GM19043 (cell line): ENCODE results near the gene MAGI2.

Experiments used
- ATAC-seq: cut with Tn5 transposase; IDR thresholded peaks from one replicate; pipeline ENCODE4 v1.9.1; 2021; ENCODE audit warnings: low read depth; ENCODE audit not compliant: unreplicated experiment

The MAGI2 gene

DNA sequence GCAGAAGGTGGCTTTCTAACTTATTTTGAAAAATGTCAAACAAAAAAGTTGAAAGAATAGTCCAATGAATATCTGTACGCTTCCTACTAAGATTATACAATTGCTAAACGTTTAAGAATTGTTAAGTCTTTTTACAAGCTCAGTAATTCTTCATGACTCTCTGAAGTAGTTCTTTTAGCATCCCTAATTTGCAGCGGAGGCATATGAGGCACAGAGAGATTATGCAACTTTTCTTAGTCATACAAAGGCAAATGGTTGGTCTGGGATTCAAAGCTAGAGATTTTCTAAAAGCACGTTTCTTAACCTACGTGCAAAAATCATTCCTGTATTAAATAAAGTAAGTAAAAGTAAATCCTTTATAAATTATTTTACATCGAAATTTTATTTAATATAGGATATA, 254.2 kb downstream of the MAGI2 start:
- ATAC-seq: no peak

DNA sequence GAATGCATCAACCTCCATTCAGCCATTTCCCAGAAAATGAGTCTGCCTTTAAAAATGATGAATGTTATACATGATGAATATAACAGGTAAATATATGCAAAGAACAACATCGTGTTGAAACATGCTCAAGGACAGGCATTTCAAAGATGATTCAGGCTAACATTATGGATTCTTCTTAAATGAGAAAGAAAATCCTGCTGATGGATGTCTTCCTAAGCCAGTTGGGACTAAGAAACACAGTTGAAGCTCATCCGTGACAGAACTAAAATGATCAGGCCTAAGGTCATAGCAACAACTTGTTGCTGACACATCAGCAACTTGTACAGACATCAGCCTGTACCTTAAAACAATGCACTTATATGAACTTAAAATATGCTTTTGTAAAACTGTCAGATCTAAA, 267.9 kb downstream of the MAGI2 start:
- no peak for ATAC-seq

DNA sequence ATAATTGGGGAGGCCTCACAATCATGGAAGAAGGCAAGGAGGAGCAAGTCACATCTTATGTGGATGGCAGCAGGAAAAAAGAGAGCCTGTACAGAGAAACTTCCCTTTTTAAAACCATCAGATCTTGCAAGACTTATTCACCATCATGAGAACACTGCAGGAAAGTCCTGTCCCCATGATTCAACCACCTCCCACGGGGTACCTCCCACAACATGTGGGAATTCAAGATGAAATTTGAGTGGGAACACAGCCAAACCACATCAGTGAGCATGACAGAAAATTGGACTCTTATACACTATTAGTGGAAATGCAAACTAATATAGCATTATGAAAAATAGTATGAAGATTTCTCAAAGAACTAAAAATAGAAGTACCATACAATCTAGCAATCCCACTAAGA, 271.2 kb downstream of the MAGI2 start:
- no peak for ATAC-seq

DNA sequence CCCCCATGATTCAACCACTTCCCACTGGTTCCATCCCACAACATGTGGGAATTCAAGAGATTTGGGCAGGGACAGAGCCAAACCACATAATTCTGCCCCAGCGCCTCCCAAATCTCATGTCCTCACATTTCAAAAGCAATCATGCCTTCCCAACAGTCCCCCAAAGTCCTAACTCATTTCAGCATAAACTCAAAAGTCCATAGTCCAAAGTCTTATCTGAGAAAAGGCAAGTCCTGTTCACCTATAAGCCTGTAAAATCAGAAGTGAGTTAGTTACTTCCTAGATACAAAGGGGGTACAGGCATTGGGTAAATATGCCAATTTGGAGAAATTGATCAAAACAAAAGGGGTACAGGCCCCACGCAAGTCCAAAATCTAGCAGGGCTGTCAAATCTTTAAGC, 272.9 kb downstream of the MAGI2 start:
- no peak for ATAC-seq

DNA sequence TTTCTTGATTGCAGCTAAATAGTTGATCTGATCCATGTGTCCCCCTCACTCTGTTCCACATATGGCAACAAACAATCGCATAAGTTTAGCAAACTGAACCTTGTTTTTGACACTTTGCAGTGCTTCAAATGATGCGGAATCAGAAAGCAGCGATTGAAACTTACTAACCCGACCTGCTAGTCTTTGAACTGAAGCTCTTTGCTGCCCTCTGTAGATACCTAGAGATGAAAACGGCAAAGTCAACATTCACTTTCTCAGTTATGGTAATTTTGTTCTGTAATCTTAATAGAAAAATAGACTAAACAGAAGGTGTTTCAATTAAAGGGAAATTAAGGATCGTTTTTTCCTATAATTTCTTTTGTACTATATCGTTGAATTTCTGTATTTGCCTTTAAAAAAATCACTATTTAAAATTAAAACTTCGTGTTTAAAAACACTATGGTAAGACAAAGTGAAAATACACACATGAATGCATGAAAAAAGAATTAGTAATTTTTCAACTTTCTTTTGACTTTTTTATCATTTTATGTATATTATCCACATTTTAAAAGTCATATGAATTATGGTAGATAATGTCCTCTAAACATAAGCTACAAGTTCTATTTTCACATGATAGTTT, 276.5 kb downstream of the MAGI2 start:
- ATAC-seq: no peak

DNA sequence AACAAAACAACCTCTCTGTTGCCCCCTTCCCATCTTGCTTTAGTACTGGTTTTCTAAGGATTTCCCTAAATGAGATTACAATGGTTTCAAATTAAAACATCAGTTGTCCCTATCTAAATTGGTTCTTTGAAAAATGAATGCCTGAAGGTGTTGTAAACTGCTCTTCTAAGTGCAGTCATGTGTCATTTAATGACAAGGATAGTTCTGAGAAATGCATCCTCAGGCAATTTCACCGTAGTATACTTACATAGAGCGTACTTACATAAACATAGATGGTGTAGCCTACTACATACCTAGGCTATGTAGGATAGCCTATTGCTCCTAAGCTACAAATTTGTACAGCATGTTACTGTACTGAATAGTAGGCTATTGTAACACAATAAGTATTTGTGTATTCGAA, 278.1 kb downstream of the MAGI2 start:
- ATAC-seq: no peak

DNA sequence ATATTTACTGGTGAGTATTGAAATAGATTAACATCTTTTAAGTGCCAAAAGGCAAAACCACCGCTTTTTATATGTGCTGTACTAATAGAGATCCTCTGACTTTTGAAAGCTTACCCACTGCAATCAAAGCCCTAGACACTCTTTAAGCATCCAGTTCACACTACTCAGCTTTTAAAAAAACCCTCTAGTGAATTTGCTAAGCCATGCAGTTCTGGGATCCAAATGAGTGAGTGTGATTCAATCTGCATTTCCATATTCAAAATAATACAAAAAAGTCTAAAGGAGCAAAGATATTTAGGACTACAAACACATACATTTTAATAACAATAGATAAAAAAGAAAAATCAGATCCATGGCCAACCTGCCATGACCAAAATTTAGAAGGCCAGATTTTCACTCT, 288.2 kb downstream of the MAGI2 start:
- no peak for ATAC-seq

DNA sequence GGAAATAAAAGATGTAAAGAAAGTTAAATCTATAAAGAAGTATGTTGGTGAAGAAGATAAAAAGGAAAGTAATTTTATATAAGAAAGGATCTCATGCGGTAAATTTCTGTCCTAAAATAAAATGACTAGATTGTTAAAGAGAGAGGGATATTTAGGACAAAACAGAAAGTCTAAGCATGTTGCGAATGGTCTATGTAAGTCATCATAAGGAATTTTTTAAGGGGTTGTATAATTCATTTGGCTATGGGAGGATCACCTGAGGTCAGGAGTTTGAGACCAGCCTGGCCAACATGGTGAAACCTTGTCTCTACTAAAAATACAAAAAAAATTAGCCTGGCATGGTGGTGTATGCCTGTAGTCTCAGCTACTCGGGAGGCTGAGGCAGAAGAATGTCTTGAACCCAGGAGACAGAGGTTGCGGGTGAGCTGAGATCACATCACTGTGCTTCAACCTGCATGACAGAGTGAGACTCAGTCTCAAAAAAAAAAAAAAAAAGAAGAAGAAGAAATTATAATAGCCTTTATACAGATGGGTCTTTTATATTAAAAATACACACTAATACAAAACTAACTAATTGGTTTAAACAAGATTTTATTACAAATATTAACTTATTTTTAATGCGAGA, 294.3 kb downstream of the MAGI2 start:
- ATAC-seq: no peak

DNA sequence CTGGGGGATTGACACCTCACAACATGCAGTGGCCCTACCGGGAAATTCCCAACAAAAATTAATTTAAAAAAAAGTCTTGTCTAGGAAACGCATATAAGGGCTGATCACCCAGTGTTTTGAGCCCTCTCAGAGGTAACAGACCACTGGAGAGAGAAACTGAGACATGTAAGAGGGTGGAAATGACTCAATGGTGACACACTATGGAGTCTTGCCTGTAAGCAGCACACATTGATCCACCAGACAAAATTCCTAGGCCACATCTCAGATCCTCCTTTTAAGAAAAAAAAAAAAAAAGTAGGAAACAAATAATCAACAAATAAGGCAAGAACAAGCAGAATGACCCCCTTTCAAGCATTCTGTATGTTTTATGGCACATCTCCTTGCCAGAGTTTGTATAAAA, 296.2 kb downstream of the MAGI2 start:
- ATAC-seq: no peak

DNA sequence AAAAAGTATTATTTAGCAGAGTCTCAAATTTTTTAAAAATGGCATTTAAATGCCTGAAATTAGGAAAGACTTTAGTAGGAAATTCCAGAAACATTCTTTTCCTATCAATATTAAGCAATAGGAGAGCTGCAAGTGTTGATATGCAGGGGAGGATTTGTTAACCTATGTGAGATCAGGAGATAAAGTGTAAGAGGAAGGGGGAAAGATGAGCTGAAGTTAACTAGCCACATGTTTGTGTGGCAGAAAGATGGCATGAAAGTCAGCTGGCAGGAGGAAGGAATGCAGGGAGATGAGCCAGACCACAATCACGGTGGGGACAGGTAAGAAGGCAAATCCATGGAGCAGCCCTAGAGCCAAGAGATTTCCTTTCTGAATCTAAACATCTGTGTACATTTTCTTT, 303.6 kb downstream of the MAGI2 start:
- ATAC-seq: no peak

DNA sequence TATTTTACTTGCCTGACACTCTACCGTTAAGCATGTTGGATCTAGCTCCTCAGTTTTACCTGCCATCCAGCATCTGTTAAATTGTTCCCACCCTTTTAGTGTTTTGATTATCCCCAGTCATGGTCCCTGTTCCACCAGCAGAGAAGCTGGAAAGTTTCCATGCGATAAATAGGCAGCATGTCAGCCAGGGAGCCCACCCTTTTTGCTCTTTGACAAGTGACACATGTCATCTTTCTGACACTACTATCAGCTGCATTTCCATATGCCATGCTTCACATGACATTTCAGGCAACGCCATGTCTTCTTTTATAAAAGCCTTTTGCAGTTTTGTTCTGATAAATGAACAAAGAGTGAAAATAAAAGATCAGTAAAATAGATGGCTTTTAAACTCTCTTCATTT, 310.8 kb downstream of the MAGI2 start:
- no peak for ATAC-seq

DNA sequence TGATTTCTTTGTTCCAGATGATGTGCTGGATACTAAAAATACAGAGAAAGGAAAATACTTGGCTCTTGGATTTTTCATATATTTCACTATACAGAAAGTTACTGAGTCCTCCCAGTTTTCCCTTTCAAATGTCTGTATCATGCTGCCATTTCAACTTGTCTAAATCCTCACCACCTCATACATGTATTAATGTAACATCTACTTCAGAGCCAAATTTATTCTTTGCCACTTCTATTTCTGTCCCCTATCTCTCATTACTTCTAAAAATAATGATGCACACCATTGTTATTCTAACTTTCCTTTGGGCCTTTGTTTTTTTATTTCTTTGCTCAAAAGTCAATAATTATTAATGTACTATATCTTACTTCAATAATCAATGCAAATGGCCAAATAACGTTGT, 312.2 kb downstream of the MAGI2 start:
- ATAC-seq: no peak

DNA sequence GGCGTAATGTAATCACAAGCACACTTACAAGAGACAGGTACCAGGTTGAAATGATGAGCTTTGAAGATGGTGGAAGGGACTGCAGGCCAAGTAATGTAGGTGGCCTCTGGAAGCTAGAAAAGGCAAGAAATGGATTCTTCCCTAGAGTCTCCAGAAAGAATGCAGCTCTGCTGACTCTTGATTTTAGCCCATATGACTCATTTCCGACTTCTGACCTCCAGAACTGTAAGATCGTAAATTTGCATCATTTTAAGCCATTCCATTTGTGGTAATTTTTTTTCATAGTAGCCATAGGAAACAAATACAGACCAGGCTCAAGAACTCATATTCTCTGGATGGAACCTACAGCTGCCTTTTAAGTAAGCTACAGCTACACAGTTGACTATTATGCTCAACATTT, 315.5 kb downstream of the MAGI2 start:
- no peak for ATAC-seq

DNA sequence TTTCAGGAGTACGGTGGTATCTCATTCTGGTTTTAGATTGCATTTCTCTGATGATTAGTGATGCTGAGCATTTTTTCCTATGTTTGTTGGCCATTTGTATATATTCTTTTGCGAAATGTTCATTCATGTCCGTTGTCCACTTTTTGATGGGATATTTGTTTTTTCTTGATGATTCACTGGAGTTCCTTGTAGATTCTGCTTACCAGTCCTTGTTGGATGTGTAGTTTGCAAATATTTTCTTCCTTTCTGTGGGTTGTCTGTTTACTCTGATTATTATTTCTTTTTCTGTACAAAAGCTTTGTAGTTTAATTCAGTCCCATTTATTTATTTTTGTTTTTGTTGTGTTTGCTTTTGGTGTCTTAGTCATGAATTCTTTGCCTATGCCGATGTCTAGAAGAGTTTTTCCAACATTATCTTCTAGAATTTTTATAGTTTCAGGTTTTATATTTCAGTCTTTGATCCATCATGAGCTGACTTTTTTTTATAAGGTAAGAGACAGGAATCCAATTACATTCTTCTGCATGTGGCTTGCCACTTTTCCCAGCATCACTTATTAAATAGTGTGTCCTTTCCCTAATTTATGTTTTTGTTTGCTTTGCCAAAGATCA, 320.5 kb downstream of the MAGI2 start:
- ATAC-seq: no peak

DNA sequence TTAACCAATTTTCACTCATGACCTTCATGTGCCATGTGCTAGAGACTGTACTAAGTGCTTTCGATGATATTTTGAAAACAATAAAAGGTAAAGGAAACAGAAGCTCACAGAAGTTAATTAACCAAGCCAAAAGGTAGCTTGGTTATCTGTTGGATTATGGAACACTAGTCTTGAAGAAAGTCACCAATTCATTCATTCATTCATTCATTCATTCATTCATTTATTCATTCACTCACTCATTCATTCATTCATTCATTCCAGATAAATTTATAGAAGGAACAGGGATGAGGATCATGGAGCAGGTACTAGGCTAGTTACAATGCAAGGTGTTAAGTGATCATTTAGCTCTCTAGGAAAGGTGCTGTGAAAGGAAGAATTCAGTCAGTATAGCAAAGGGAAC, 322.8 kb downstream of the MAGI2 start:
- ATAC-seq: no peak

DNA sequence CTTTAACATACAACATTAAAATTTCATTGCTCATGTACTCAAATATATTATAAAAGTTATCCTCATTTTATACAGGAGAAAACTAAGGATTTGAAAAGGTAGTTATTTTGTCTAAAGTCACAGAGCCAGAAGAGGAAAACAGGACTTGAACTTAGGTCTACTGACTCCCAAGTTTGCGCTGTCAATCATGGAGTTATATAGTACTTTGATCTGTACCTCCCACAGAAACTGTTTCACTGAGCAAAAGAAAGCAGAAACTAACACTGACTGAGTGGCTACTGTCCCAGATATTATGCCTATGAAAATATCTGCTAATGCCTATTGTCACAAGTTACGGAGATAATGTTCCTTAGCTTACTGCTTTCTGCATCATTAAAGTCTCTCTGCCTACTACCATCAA, 329.1 kb downstream of the MAGI2 start:
- ATAC-seq: no peak

DNA sequence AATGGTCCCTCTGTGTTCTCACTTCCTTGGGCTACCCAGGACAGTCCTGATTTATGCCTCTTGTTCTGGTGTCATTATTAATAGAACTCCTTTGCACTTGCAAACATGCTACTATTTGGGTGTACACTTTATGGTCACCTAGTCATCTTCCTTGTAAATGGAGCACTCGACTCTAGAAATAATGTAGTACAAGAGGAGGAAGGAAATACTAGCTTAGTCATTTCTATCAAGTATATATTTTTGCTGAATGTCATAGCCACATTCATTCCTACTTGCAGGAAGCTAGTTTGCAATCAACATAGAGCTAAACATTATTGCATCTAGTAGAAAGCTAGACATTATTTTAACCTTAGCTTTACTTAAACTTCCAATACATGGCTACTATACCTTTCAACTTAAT, 335.3 kb downstream of the MAGI2 start:
- no peak for ATAC-seq

DNA sequence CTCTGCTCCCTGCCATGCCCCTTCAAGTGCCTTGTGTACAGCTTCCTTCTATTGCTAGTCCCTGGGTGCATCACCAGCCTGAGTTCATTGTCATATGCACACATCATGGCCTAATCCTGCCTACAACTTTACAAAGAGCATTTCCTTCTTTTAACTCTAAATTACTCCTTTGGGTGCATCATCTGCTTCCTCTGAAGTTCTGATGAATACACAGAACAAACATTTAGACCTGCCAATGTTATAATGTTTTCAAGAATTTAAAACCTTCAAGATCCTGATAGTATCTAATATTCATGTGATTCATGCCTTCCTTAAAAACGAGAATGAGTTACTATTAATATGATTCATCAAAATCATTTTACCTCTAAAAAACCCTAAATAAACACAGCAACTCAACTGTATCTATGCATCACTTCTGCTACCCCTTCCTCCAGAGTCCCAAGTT, 357.1 kb downstream of the MAGI2 start:
- ATAC-seq: no peak

DNA sequence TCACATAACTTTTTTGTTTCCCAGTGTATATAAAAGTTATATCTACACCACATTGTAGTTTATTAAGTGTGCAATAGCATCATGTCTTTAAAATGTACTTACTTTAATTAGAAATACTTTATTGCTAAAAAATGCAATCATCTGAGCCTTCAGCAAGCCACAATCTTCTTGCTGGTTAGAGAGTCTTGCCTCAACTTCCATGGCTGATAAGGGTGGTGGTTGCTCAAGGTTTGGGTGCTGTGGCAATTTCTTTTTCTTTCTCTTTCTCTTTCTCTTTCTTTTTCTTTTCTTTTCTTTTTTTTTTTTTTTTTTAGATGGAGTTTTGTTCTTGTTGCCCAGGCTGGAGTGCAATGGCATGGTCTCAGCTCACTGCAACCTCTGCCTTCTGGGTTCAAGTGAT, 360.0 kb downstream of the MAGI2 start:
- ATAC-seq: no peak

DNA sequence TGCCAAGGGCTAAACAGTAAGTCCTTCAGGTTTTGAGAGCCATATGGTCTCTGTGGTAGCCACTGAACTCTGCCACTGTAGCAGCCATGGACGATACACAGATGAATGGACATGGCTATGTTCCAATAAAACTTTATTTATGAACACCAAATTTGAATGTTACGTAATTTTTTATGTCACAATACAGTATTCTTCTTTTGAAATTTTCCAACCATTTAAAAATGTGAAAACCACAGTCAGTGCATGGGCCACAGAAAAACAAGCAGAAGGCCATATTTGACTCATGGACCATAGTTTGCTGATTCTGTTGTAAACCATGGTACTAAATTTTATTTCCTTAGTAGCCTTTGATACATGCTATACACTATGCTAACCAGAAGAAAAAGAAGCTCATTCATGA, 361.8 kb downstream of the MAGI2 start:
- ATAC-seq: no peak

DNA sequence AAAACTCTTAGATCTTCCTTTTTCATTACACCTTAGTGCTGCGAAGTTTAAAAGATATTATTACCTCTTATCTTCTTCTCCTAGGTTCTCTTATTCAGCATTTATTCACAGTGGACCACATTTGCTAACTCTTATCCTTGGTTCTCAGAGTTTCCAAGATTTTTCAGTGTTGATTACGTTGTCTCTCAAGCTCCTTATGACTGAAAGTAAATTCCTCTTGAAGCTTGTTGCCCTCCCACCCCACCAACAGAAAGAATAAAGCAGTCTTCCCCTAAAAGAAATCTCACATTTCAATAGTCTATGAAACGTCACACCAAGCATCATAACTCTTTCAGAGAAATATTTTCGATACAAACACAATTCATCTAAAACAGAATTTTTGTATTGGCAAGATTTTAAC, 362.5 kb downstream of the MAGI2 start:
- no peak for ATAC-seq

DNA sequence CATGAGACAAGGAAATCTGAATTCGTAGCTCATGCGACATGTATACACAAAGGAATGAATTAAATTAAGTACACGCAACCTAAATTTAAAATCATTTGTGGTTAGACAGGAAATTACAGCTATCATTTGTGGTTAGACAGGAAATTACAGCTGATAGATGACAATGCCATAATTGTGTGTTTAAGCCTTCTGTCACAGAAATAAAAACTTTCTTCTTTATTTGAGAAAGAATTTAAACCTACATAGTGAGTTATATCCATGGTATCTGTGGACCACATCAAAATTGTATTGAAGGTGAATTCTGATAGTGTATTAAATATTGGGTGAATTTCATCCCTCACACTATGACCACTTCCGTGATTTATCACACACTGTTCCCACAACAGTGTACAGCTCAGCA, 362.9 kb downstream of the MAGI2 start:
- no peak for ATAC-seq
